ENCODE results near the gene LTO1.

Gene LTO1

DNA sequence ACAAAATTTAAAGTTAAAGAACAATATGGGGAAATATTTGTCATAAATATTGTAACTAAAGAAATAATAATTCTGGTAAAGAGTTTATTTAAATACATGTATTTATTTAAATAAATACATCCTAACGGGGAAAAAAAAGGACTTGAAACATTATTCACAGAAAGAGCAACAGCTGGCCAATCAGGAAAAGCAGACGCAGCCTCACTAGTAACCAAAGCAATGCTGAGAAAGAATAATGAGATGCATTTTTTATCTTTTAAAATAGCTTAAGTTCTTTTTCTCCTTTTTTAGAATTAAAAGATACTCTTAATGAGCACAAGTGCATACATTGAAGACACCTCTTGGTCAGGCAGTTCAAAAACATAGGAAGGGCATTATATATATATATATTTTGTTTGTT lies 2.6 kb upstream of the LTO1 start:
- no peak for DNase-seq (ENCODE audit: low read depth, low spot score)

DNA sequence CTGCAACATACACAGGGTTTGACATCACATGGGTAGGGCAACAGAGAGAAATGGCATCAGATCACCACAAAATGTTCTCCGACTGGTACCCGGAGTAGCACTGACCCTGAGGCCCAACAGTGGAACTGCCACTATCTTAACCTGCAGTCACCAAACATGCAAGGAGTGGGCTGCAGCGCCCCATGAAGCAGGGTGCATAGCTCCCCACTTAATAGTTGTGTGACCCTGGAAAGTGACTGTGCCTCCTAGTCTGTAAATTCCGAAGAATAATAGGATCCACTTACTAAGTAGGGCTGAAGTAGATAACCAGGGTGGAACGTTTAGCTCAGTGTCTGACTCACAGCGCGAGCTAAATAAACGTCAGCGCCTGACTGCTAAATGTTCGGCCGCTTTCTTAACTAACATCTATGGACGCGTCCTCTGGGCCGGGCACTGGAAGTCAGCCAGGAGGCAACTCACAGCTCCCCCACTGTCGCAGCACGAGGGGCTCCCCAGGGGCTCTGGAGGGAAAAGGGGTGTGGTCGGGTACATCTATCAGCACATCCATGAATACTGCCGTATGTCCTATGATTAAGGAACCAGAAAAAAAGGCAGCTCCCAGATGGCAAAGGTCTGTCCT lies 777 bp downstream of the LTO1 start:
- DNase-seq (ENCODE audit: low read depth, low spot score), result peak; percentile 21

DNA sequence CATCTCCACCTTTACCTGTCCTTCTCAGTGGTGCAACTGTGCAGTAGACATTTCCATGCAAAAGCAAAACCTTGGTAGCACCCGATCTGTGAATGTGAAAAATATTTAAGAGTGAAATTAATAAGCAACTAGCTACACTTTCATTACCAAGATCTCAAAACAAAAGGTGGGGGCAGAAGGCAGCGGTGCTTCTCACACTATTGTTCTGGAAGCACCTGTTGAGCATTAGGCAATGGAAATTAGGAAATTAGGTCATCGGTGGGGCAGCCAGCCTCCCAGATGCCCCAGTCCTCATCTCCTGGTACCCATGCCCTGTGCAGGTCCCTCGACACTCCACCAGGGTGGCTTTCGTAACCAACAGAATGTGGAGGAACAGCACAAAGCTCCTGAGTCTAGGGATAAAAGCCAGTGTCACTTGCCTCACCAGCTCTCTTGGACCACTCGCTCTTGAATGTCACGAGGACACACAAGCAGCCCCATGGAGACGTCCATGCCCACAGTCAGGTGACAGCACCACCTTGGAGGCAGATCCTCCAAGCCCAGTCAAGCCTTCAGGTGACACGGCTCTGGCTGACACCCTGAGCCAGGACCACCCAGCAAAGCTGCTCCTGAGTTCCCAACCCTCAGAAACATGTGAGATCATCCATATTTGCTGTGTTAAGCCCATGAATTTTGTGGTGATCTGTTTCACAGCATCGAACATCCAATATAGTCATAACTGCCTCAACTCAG lies 3.3 kb downstream of the LTO1 start:
- no peak for DNase-seq (ENCODE audit: low read depth, low spot score)

DNA sequence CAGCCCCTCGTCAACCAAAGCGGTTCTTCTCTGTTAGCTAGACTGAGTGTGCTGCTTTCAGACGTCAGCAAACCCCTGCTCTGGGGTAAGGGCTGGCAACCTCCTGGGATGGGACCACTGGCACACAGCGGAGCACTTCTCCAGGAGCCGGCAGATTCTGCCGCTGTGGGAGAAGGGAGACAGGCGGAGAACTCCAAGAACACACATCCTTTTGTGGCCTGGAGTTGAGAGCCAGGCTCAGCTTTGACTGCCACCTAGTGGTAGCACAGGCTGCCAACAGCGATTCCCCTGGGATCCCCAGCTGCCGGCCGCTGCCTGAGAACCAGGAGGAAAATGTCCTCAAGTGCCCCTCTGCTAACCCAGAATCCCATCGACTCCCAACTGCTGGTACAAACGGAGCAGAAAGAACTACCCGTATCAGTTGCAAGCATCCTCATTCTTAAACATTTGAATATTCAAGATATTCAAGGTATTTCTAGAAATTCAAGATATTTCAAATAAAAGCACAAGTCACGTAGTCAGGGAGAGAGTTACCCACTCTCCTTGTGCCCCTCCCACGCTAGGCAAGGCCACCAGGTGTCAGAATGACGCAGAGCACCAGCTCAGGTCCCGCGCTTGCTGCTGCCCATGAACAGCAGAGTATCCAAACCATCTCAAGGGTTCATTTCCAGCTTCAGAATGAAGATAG lies 4.9 kb downstream of the LTO1 start:
- DNase-seq (ENCODE audit: low read depth, low spot score), result peak; percentile 62

DNA sequence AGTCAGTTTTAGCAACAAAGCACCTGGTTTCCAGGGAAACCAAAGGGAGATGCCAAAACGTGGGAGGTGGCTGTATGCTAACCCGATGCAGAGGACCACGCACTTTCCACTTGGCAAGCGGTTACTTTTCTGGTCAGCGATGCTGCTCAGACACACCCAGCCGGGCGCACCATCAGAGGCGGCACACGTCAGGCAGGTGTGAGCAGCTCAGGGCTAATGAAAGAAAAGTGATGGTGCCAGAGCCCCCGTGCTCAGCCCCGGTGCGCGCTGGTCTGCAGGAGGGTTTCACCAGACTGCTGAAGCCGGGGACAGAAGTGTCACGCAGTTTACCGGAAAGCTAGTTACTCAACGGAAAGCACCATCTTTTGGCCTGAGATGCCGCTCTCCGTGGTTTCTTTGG lies 5.7 kb downstream of the LTO1 start:
- DNase-seq (ENCODE audit: low read depth, low spot score), result no peak

DNA sequence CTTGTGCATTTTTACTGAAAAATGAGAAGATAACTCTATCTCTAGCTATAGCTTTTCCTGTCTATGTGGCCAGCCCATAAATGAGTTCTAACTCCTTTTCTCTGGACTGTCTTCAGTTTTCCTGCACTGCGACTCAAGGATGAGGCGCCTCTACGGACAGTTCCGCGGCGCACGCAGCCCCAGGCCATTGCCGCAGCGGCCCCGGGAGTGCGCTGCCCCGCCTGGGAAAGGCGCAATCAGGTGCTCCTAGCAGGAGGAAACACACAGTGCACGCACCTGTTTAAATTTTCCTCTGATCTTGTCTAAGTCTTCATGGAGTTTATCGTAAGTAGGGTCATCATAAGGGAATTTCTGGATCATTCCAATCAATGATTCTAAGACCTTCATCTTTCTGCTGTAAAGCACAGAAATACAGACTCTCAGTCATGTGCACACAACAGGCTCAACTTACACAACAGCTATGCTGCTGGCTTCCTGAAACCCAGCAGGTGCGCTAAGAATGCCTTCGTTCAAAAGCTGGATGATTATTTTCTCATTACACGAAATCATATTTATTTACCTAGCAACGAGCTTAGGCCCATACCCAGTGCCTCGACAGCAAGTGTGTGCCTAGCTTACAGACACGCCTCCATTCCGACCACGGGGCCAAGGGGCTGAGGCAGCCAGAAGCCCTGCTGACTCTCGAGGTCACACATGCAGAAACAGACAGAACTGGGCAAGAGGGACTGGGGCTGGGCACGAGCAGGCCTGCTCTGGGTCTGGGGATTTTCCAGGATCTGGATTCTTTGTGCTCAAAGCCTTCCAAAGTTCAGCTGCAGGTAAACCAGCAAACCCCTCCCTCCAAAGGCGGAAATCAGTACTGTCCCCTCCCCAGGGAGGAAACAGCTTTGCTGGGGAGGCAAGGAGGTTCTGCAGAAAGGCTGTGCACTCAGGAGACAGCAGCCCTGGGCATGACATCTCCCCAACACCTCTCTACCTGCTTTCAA lies 7.2 kb downstream of the LTO1 start:
- DNase-seq (ENCODE audit: low read depth, low spot score), result no peak

DNA sequence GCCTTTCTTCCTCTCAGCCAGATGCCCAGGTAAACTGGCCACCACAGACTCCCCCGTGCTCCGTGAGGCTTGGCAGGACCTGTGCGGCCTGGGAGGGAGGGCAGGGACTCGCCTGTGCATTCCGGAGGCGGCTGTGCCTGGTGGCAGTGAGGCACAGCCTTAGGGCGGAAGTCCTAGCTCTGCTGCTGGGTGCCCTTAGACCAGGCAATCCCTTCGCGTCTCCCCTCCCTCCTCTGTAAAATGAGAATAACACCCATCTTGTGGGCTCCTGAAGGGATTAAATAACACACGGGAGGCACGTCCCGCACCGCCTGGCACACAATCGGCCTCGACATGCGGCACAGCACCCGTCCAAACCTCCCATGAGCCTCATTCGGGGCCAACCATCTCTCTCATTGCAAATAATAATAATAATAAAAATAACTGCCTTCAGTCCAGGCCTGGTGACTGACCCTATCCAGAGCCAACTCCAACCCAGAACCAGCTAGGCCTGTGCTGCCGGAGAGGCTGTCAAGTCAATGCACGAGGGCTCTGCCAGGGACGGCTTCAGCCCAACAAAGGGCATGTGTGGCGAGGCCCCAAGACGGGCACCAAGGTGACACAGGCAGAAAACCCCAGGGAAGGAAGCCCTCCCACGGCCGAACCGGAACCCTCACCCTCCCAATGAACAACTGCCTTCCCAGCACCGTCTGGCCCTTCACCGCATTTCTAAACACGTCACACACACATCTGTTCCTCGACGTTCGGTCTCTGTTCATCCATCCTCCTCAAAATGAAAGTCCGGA lies 8.2 kb downstream of the LTO1 start:
- DNase-seq (ENCODE audit: low read depth, low spot score), result no peak

DNA sequence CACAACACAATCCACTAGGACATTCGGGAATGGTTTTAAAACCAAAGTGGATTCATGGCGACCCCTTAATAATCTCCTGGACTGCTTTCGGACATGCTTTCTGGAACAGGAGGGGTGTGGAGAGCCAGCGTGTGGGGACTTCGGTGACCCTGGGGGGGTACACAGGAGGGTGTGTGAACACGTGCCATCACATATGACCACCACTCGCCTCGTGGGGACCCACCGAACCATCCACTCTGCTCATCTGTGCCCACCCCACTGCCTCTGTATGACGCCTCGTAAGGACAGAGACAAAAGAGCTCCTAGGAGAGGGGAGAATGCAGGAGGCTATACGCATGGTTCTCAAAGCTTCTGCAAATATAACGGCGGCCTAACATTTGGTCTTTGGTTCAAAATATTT lies 8.9 kb downstream of the LTO1 start:
- no peak for DNase-seq (ENCODE audit: low read depth, low spot score)

DNA sequence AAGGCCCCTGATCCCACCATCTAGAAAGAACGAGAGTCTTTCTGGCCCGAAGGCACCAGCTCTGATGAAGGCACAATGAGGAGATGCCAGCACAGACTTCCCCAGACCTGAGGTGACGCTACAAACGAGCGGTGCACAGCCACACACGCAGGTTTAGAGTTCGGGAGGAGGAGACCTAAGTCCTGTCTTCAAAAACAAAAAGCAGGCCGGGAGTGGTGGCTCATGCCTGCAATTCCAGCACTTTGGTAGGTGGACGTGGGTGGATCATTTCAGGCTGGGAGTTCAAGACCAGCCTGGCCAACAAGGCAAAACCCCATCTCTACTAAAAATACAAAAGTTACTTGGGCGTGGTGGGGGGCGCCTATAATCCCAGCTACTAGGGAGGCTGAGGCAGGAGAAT lies 9.5 kb downstream of the LTO1 start:
- DNase-seq (ENCODE audit: low read depth, low spot score), result no peak

DNA sequence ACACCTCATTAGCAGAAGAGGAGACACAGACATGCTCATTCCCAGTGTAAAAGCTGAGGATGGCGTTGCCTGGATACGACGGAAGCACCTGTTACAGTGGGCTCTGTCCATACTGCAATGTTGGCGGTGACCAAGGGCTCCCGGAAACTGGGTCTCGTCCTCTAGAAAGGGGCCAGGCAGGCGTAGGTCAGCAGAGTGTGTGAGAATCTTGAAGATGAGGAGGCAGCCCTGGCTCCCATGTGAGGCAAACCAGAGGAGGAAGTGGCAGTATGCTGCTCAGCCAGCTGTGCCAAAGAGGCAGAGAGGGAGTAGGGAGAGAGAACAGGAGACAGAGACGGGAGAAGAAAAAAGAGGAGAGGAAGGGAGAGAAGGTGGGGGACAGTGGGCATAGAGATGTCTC lies 10.3 kb downstream of the LTO1 start:
- no peak for DNase-seq (ENCODE audit: low read depth, low spot score)

DNA sequence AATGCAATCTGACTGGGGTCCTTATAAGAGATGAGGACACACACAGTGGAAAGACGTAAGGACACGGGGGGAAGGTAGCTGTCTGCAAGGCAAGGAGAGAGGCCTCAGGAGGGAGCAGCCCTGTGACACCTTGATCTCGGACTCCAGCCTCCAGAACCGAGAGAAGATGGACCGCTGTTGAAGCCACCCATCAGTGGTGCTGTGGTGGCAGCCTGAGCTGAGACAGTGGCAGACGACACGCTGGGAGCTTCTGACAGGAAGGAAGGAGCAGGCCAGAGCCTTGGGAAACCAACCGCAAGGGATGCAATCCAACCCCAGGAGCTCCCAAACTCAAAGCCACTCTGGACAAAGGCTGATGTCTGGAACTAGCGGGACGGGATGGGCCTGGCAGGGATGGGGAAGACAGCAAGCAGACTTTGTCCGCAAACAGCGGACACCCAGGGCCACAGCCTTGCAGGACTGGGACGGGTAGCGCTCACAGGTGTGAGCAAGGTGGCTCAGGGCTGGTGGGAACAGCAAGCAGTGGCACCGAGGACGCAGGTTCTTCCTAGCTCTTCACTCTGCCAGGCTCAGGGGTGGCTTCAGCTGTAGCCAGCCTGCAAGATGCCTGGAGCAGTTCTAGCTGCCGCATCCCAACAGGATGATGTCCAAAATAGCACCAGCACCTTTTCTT lies 10.9 kb downstream of the LTO1 start:
- DNase-seq (ENCODE audit: low read depth, low spot score), result no peak

DNA sequence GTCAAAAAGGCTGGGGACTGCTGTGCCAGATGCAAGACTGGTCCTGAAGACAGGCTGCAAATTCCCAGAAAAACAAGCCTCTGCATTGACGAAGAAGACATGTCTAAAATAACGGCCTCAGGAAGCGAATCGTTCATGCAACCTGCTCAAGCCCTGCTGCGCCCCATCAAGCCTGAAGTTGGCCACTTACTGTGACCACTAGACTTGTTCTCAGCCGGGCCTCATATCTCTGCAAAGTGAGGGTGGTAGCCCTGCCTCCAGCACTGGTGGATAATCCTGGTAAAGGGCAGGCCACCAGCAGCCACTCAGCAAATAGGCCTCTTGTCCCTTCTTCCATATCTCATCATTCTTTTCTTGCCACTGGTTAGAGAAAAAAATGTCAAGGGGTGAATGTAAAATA lies 11.8 kb downstream of the LTO1 start:
- DNase-seq (ENCODE audit: low read depth, low spot score), result no peak

DNA sequence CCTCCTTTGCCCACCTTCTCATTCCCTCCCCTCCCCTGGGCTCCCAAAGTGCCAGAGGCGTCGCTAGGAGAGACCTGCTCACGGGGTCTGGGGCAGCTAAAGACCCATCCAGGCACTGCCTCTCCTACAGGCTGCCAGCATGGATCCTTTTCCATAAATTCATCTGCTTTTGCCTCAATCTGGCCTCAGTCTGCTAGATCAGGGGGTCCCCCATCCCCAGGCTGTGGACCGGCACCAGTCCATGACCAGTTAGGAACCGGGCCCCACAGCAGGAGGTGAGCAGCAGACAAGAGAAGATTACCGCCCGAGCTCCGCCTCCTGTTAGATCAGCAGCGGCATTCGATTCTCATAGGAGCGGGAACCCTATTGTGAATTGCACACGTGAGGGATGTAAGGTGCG lies 12.3 kb downstream of the LTO1 start:
- no peak for DNase-seq (ENCODE audit: low read depth, low spot score)

DNA sequence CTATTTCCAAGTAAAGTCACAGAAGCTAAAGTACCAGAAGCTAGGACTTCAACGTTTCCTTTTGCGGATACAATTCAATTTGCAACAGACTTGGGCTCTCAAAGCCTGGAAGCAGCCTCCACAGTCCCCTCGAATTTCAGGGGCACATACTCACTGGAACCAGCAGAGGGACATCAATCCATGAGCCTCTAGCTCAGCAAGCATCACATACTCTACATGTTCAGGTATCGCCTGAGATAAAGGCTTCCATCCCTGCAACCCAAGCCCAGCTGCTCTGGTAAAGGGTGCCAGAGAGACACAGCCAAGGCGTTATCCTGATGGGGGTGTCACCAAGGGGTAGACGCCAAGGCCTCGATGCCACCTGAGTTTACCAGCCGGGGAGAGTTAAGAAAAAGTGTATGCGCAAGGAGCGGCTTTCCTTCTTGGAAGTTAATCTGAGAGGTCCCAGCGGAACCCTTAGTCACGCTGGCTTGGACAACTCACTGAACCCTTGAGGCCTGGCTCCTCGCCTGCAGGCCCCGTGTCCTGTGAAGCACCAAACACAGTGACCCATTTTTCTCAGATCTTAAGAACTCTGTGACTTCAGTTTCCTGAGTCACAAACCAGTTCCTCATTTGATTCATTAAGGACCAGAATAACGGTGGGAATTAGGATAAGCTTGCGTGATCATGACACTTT lies 13.0 kb downstream of the LTO1 start:
- DNase-seq (ENCODE audit: low read depth, low spot score), result no peak

DNA sequence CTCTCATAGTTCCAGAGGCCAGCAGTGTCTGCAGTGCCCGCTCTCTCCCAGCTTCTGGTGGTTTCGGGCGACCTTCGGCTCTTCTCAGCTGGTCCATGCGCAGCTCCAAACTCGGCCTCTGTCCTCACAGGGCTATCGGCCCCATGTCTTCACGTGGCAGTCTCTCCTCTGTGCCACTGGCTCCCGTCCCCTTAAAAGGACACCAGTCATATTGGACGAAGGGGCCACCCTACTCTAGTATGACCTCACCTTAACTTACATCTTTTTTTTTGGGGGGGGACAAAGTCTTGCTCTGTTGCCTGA lies 13.8 kb downstream of the LTO1 start:
- DNase-seq (ENCODE audit: low read depth, low spot score), result no peak

DNA sequence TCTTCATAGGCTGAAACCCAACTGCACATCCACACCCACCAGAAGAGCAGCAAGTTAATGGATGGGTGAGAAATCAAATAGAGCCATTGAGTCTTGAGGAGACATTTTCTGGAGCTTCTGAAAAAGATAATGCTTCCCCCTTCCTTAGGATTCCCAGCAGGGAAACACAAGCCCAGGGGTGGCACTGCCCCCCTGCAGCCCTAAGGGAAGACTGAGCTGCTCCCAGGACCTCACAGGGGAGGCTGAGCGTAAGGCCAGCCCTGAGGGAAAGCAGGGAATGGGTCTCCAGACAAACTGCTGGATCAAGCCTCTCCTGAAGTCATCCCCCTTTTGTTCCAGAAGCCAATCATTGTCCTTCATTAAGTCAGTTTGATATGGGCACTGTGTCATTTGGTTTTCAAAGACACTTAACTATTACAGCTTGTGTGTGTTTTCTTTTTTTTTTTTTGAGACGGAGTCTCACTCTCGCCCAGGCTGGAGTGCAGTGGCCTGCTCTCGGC lies 15.1 kb downstream of the LTO1 start:
- DNase-seq (ENCODE audit: low read depth, low spot score), result no peak

DNA sequence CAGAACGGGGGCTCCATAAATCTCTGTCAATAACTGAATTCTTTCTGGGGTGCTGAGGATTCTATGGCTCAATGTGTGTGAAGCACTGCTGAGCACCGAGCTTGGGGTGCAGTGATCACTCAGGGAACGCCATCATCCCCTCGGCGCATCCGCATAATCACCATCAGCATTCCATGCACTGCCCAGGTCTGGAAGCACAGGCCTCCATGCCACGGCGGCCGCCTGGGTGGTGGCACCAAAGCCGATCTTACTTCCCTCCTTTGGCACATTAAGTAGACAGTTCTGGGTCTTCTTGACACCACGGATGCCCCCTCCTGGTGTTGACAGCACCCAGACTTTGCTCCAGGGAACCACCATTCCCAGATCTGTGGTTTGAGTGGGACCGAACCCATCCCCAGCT lies 15.6 kb downstream of the LTO1 start:
- no peak for DNase-seq (ENCODE audit: low read depth, low spot score)

DNA sequence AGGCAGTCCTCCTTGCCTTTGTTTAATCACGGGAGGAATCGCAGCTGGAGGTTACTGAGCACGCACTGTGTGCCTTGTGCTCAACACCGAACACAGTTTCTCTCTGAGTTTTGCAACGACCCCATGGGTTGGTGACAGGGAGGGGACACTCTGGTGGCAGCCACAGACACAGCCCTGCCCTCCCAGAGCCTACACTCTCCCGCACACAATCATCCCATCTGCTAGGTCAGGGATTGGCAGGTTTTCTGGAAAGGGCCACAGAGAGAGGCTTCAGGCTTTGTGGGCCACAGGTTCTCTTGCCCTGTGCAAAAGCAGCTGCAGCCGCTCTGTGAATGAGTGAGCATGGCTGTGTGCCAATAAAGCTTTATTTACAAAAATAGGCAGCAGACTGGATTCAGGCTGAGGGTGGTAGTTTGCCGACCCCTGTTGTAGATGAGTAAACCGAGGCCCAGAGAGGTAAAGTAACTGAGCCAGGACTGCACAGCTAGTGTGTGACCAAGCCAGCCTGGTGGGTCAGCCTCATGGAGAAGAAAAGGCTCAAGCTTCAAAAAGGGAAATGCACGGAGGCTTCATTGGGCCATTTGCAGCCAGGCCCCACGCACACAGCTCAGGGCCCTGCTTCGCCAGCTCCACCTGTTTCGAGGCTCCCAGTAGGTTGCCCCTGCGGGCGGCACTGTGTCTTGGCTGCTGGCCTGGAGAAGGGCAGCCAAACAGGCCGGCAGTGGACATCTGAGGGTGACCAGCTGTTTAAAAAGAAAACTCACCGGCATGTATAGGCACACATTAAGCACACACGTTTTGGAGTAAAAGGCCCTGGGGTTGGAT lies 16.3 kb downstream of the LTO1 start:
- DNase-seq (ENCODE audit: low read depth, low spot score), result no peak
